Liver (tissue), 9 donors: ENCODE measurements around the gene HSPA12A. TPM values are rescaled to one million over a fixed set of nuclear protein-coding genes. Genes with fewer than 3 reads are reported as not detected.

Experiments
- DNase-seq: peaks from one replicate; pipeline ENCODE4 v3.0.0-alpha.2; 2017; ENCODE audit warnings: low spot score
- H3K27ac ChIP-seq, 2 donors: one replicate each; pipeline ENCODE4 v1.7.0; 2013; ENCODE audit warnings: inconsistent platforms in 2 of 2, low read length in 2 of 2, control low read depth in 1 of 2, low read depth in 1 of 2, mild to moderate bottlenecking in 1 of 2
- H3K27me3 ChIP-seq, 4 donors: one replicate each; pipeline versions ENCODE4 v1.6.1 to v1.7.0; 2013; ENCODE audit warnings: low read length in 3 of 4, inconsistent platforms in 1 of 4, mild to moderate bottlenecking in 1 of 4, moderate library complexity in 1 of 4; ENCODE audit not compliant: control insufficient read depth in 4 of 4, insufficient read depth in 4 of 4
- H3K36me3 ChIP-seq, 4 donors: one replicate each; pipeline versions ENCODE4 v1.6.1 to v1.7.0; 2013; ENCODE audit warnings: low read length in 3 of 4, mild to moderate bottlenecking in 3 of 4, low read depth in 1 of 4, moderate library complexity in 1 of 4; ENCODE audit not compliant: control insufficient read depth in 4 of 4, insufficient read depth in 3 of 4
- H3K4me1 ChIP-seq, 4 donors: one replicate each; pipeline versions ENCODE4 v1.6.1 to v1.7.0; 2013; ENCODE audit warnings: low read length in 3 of 4, mild to moderate bottlenecking in 3 of 4, moderate library complexity in 1 of 4; ENCODE audit not compliant: control insufficient read depth in 4 of 4, insufficient read depth in 4 of 4
- H3K4me3 ChIP-seq, 3 donors: one replicate each; pipeline versions ENCODE4 v1.6.1 to v1.7.0; 2013; ENCODE audit warnings: low read length in 3 of 3, control low read depth in 1 of 3, low read depth in 1 of 3, mild to moderate bottlenecking in 1 of 3
- H3K9ac ChIP-seq, 2 donors: one replicate each; pipeline ENCODE4 v1.7.0; 2013; ENCODE audit warnings: low read length in 2 of 2, mild to moderate bottlenecking in 2 of 2, moderate library complexity in 2 of 2, control low read depth in 1 of 2, low read depth in 1 of 2
- H3K9me3 ChIP-seq, 4 donors: one replicate each; pipeline versions ENCODE4 v1.6.1 to v1.7.0; 2013; ENCODE audit warnings: low read length in 3 of 4; ENCODE audit not compliant: control insufficient read depth in 4 of 4
- EGR1 ChIP-seq, 2 donors: IDR thresholded peaks; 2 replicates each; pipeline ENCODE4 v1.6.1; 2016 to 2018; ENCODE audit warnings: antibody characterized with exemption in 2 of 2, low read depth in 2 of 2
- FOXA1 ChIP-seq: IDR thresholded peaks from 2 replicates; pipeline ENCODE4 v1.6.1; 2016; ENCODE audit warnings: antibody characterized with exemption
- FOXA2 ChIP-seq: IDR thresholded peaks from 2 replicates; pipeline ENCODE4 v1.6.1; 2016; ENCODE audit warnings: antibody characterized with exemption
- GABPA ChIP-seq, 2 donors: IDR thresholded peaks in 1 of 2; conservative IDR thresholded peaks in 1 of 2; 2 replicates each; pipeline ENCODE4 v1.6.1; 2016; ENCODE audit warnings: antibody characterized with exemption in 2 of 2, mild to moderate bottlenecking in 1 of 2, moderate library complexity in 1 of 2
- HNF4A ChIP-seq, 2 donors: conservative IDR thresholded peaks; 2 replicates each; pipeline ENCODE4 v1.6.1; 2016; ENCODE audit warnings: antibody characterized with exemption in 2 of 2, mild to moderate bottlenecking in 2 of 2
- HNF4G ChIP-seq: IDR thresholded peaks from 2 replicates; pipeline ENCODE4 v1.6.1; 2016; ENCODE audit warnings: antibody characterized with exemption
- JUND ChIP-seq, 2 donors: IDR thresholded peaks; 2 replicates each; pipeline ENCODE4 v1.6.1; 2016; ENCODE audit warnings: antibody characterized with exemption in 2 of 2
- NR2F2 ChIP-seq: IDR thresholded peaks from 2 replicates; pipeline ENCODE4 v1.6.1; 2016; ENCODE audit warnings: antibody characterized with exemption
- RAD21 ChIP-seq, 2 donors: IDR thresholded peaks; 2 replicates each; pipeline ENCODE4 v1.6.1; 2016; ENCODE audit warnings: antibody characterized with exemption in 2 of 2, mild to moderate bottlenecking in 2 of 2
- RXRA ChIP-seq, 2 donors: IDR thresholded peaks; 2 replicates each; pipeline ENCODE4 v1.6.1; 2017 to 2018; ENCODE audit warnings: antibody characterized with exemption in 2 of 2, mild to moderate bottlenecking in 1 of 2
- SP1 ChIP-seq: IDR thresholded peaks from 2 replicates; pipeline ENCODE4 v1.6.1; 2018; ENCODE audit warnings: antibody characterized with exemption, mild to moderate bottlenecking
- TAF1 ChIP-seq: conservative IDR thresholded peaks from 2 replicates; pipeline ENCODE4 v1.6.1; 2016; ENCODE audit warnings: antibody characterized with exemption, mild to moderate bottlenecking
- YY1 ChIP-seq: IDR thresholded peaks from 2 replicates; pipeline ENCODE4 v1.6.1; 2016; ENCODE audit warnings: antibody characterized with exemption, mild to moderate bottlenecking
- WGBS: extraction: QIAGEN DNeasy Blood & Tissue Kit; methylation state at CpG from one replicate; pipeline ENCODE4 v1.1.7; 2013; 5-methylcytosine and 5-hydroxymethylcytosine counted together
- polyA plus RNA-seq, 2 donors: library from polyadenylated mRNA; stranded (reverse) in 1 of 2; unstranded in 1 of 2; fragments of 200-250 nt in 1 of 2; fragments of >200 nt in 1 of 2; fragmentation: Nextera tagmentation in 1 of 2; extraction: Ambion mirVana in 1 of 2; gene quantifications; one replicate each; pipeline versions ENCODE4 v1.2.1 to v1.2.3, GENCODE V29; 2013 to 2015
- total RNA-seq, 2 donors: library from RNA; depleted of rRNA; stranded (reverse); fragments of >200 nt; gene quantifications; one replicate each; pipeline ENCODE4 v1.2.3, GENCODE V29; 2014
- TF ChIP-seq, protein P1 (sequence below): IDR thresholded peaks from 2 replicates; pipeline ENCODE4 v1.6.1; 2016; ENCODE audit warnings: antibody characterized with exemption, mild to moderate bottlenecking
- TF ChIP-seq, protein P2 (sequence below): IDR thresholded peaks from 2 replicates; pipeline ENCODE4 v1.6.1; 2016; ENCODE audit warnings: antibody characterized with exemption
- TF ChIP-seq, protein P3 (sequence below): IDR thresholded peaks from 2 replicates; pipeline ENCODE4 v1.6.1; 2016; ENCODE audit warnings: antibody characterized with exemption
- TF ChIP-seq, protein P4 (sequence below): fragments of 150-350 bp; IDR thresholded peaks from 2 replicates; pipeline ENCODE4 v1.5.1; 2017; ENCODE audit warnings: improper control_type of control experiment, low read depth, low read length; ENCODE audit not compliant: missing input control
- TF ChIP-seq, protein P5 (sequence below): IDR thresholded peaks from 2 replicates; pipeline ENCODE4 v1.6.1; 2016; ENCODE audit warnings: antibody characterized with exemption
- donor health status: healthy.
- donor health status: healthy.
- donor health status: healthy.
- donor health status: healthy.
- donor health status: healthy.

The HSPA12A gene
- total and polyA plus RNA-seq, 4 donors, result 1.3 to 4.5 (median 1.6) TPM

DNA sequence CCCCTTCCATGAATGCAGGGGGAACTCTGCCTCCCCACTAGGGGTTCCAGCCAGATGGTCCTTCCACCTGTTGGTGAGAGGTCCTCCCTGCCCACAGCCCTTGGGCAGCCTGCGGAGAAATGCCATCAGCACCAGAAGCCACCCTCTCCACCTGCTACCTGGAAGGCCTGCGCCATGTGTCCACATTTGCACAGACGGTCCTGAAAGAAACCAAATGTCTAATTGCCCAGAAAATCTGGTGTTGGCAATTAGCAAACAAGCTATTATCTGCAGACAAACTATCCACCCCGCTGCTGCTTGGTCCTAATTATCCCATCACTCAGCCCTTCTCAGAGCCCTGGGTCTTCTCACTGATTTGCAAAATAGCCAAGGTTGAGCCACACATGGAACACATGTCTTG is 32.3 kb downstream of the HSPA12A start:
- Histone ChIP-seq H3K4me1 (no peaks in the 10 kb centered on the region), H3K36me3 (no peaks in the 10 kb centered on the region), H3K9ac (no peak overlapping the region), H3K27ac (no peak overlapping the region), H3K4me3 (no peak overlapping the region), H3K27me3 (peaks cover 0 to 2% (median 0%) of the 10 kb centered on the region in 4 donors), H3K9me3 (no peaks in the 10 kb centered on the region)
- no peak for DNase-seq
- 90% methylated on average over 4 of the region's 4 CpGs for whole genome bisulfite sequencing
- TF ChIP-seq GABPA (IDR thresholded peaks at IDR 0.05 in 1 of 2, conservative IDR thresholded peaks at IDR 0.05 in 1 of 2) (no peak), FOXA2 (no peak), YY1 (no peak), FOXA1 (no peak), TAF1 (no peak), EGR1 (IDR thresholded peaks at IDR 0.05; ENCODE audit: low read depth in 2 of 2) (no peak), RAD21 (IDR thresholded peaks at IDR 0.05) (no peak), HNF4A (conservative IDR thresholded peaks at IDR 0.05) (no peak), SP1 (no peak), RXRA (IDR thresholded peaks at IDR 0.05) (no peak)
- TF ChIP-seq, protein P1, sequence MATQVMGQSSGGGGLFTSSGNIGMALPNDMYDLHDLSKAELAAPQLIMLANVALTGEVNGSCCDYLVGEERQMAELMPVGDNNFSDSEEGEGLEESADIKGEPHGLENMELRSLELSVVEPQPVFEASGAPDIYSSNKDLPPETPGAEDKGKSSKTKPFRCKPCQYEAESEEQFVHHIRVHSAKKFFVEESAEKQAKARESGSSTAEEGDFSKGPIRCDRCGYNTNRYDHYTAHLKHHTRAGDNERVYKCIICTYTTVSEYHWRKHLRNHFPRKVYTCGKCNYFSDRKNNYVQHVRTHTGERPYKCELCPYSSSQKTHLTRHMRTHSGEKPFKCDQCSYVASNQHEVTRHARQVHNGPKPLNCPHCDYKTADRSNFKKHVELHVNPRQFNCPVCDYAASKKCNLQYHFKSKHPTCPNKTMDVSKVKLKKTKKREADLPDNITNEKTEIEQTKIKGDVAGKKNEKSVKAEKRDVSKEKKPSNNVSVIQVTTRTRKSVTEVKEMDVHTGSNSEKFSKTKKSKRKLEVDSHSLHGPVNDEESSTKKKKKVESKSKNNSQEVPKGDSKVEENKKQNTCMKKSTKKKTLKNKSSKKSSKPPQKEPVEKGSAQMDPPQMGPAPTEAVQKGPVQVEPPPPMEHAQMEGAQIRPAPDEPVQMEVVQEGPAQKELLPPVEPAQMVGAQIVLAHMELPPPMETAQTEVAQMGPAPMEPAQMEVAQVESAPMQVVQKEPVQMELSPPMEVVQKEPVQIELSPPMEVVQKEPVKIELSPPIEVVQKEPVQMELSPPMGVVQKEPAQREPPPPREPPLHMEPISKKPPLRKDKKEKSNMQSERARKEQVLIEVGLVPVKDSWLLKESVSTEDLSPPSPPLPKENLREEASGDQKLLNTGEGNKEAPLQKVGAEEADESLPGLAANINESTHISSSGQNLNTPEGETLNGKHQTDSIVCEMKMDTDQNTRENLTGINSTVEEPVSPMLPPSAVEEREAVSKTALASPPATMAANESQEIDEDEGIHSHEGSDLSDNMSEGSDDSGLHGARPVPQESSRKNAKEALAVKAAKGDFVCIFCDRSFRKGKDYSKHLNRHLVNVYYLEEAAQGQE, result no peak
- TF ChIP-seq, protein P2, sequence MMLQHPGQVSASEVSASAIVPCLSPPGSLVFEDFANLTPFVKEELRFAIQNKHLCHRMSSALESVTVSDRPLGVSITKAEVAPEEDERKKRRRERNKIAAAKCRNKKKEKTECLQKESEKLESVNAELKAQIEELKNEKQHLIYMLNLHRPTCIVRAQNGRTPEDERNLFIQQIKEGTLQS, result no peak
- TF ChIP-seq, protein P3, sequence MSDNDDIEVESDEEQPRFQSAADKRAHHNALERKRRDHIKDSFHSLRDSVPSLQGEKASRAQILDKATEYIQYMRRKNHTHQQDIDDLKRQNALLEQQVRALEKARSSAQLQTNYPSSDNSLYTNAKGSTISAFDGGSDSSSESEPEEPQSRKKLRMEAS, result no peak

DNA sequence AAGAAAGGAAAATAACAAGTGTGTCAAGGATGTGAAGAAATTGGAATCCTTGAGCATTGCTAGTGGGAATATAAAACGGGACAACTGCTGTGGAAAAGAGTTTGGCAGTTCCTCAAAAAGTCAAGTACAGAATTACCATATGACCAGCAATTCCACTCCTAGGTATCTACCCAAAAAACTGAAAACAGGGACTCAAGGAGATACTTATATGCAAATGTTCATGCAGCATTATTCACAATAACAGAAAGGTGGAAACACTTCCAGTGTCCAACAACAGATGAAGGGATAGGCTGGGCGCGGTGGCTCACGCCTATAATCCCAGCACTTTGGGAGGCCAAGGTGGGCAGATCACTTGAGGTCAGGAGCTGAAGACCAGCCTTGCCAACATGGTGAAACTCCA is 33.5 kb downstream of the HSPA12A start:
- Histone ChIP-seq H3K4me3 (no peak overlapping the region), H3K36me3 (no peaks in the 10 kb centered on the region), H3K27ac (no peak overlapping the region), H3K27me3 (peaks cover 0 to 2% (median 0%) of the 10 kb centered on the region in 4 donors), H3K4me1 (no peaks in the 10 kb centered on the region), H3K9ac (no peak overlapping the region), H3K9me3 (no peaks in the 10 kb centered on the region)
- DNase-seq, result no peak
- TF ChIP-seq YY1 (no peak), FOXA2 (no peak), HNF4A (conservative IDR thresholded peaks at IDR 0.05) (no peak), GABPA (IDR thresholded peaks at IDR 0.05 in 1 of 2, conservative IDR thresholded peaks at IDR 0.05 in 1 of 2) (no peak), NR2F2 (no peak), RAD21 (IDR thresholded peaks at IDR 0.05) (no peak), EGR1 (IDR thresholded peaks at IDR 0.05; ENCODE audit: low read depth in 2 of 2) (no peak), TAF1 (no peak), RXRA (IDR thresholded peaks at IDR 0.05) (no peak), FOXA1 (no peak), SP1 (no peak), JUND (IDR thresholded peaks at IDR 0.05) (no peak), HNF4G (no peak)
- TF ChIP-seq, protein P4, sequence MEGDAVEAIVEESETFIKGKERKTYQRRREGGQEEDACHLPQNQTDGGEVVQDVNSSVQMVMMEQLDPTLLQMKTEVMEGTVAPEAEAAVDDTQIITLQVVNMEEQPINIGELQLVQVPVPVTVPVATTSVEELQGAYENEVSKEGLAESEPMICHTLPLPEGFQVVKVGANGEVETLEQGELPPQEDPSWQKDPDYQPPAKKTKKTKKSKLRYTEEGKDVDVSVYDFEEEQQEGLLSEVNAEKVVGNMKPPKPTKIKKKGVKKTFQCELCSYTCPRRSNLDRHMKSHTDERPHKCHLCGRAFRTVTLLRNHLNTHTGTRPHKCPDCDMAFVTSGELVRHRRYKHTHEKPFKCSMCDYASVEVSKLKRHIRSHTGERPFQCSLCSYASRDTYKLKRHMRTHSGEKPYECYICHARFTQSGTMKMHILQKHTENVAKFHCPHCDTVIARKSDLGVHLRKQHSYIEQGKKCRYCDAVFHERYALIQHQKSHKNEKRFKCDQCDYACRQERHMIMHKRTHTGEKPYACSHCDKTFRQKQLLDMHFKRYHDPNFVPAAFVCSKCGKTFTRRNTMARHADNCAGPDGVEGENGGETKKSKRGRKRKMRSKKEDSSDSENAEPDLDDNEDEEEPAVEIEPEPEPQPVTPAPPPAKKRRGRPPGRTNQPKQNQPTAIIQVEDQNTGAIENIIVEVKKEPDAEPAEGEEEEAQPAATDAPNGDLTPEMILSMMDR, result no peak
- TF ChIP-seq, protein P2, result no peak
- TF ChIP-seq, protein P5, sequence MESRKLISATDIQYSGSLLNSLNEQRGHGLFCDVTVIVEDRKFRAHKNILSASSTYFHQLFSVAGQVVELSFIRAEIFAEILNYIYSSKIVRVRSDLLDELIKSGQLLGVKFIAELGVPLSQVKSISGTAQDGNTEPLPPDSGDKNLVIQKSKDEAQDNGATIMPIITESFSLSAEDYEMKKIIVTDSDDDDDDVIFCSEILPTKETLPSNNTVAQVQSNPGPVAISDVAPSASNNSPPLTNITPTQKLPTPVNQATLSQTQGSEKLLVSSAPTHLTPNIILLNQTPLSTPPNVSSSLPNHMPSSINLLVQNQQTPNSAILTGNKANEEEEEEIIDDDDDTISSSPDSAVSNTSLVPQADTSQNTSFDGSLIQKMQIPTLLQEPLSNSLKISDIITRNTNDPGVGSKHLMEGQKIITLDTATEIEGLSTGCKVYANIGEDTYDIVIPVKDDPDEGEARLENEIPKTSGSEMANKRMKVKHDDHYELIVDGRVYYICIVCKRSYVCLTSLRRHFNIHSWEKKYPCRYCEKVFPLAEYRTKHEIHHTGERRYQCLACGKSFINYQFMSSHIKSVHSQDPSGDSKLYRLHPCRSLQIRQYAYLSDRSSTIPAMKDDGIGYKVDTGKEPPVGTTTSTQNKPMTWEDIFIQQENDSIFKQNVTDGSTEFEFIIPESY, result no peak
- TF ChIP-seq, protein P1, result no peak
- TF ChIP-seq, protein P3, result no peak
- 89% methylated on average over 4 of the region's 4 CpGs for WGBS
